EL (cell line): Measurements from ENCODE around the gene KCNN3.
A peak's percentile ranks its signal among the peaks of the same experiment; 100 is the strongest.

Source experiments
- DNase-seq: peaks from one replicate; pipeline ENCODE4 v3.0.0-alpha.2; 2016

Gene KCNN3

GRCh38 chr1:154859786-154860155 lies 10.3 kb downstream of the KCNN3 start:
- DNase-seq: no peak

DNA sequence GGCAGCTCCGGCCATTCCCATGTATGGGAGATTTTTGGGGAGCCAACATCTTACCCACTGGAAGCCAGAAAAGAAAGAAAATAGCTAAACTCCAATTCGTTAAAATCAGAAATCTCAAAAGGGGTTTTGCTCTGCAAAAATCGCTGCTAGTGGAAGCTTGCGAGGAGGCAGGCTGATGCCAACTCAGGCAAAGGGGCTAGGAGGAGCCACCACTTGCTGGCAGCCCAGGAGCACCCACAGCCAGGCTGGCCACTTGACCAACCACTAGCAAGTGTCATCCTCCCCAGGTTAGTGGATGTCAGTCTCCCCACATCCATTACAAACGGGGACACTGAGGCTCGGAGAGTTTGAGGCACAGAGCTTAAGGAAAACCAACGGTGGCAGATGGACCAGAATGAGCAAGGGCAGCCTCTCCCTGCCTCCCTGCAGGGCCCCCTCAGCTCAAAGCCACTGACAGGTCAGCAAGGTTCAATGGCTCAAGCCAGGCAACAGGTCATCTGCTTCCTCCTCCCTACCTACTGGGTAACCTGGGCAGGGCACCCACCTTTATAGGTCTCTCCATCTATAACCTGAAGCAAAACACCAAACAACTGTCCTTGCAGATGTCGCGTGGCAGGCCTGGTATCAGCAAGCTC lies 10.8 kb downstream of the KCNN3 start:
- DNase-seq: no peak

DNA sequence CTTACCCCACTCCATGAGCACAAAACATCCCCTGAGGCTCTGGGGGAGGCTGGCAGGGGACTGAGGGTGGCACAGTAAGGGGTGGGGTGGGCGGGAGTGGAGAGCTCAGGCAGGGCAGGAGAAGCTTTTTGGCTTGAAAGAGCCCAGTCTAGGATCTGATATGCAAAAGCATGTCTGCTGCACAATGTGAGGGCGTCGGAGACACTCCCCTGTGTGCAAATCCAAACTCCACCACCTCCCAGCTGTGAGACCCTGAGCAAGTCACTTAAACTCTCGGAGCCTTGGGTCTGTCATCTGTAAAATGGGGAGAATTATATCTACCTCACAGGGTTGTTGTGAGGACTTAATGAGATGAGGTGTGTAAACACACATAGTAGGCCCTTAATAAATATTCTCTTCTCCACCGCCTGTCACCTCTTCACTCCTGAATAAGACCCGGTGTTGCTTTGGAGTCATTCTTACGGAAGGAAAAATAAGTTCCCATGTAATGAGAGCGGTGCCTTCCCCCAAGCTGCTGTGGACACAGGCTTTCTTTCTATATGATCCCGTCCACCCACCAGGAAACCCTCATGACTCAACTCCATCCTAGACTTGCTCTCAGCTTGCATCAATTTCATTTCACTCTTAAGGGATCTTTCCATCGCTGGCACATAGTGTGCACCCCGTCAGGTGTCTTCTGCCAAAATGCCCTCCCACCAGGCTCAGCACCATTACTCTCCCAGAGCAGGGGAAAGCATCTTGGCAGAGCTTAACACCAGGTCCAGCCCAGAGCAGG lies 12.5 kb downstream of the KCNN3 start:
- no peak for DNase-seq

- DNase-seq: no peak
These were observed 13.1 kb downstream of the KCNN3 start for GRCh38 chr1:154857022-154857421.

GRCh38 chr1:154856544-154856943 lies 13.5 kb downstream of the KCNN3 start:
- DNase-seq: no peak

DNA sequence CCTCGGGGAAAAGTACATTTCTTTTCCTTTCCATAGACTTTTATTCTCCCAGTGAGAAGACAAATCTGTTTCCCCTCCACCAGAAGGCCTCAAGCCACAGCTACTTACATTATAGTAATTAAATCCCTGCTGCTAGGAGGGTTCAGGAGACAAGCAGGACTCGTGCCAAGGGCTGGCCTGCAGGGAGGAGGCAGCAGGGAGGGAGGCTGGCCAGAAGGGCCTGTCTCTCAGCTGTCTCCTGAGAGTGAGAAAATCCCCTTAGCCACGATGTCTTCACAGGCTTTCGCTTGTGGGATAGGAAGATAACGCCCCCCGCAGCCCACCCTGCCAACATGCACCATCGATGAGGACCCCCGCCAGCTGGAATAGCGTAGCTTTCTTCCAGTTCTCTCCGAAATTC lies 14.0 kb downstream of the KCNN3 start:
- DNase-seq: no peak

- no peak for DNase-seq
These were observed 14.8 kb downstream of the KCNN3 start for GRCh38 chr1:154855186-154855851.

- DNase-seq: no peak
These were observed 17.2 kb downstream of the KCNN3 start for GRCh38 chr1:154852845-154853244.

GRCh38 chr1:154851392-154852177 lies 18.5 kb downstream of the KCNN3 start:
- peak; percentile 23 for DNase-seq

DNA sequence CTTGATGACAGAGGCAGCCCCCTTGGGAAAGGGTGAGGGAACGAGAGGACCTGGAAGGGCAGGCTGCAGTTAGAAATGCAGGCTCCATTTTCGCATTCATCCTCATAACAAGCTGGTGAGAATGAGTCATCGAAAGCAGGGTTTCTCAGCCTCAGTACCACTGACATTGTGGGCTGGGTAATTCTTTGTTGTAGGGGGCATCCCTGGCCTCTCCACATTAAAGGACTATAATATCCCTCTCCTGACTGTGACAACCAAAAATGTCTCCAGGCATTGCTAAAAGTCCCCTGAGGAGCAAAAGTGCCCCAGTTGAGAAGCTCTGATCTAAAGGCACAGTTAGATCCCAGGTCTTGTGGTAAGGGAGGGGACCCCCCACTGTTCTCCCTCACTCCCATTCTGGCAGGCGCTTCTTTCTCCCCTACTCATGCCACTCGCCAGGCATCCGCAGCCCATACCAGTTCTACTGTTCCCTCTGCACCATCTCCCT lies 20.4 kb downstream of the KCNN3 start:
- DNase-seq: no peak

GRCh38 chr1:154848983-154849382 lies 21.1 kb downstream of the KCNN3 start:
- no peak for DNase-seq

GRCh38 chr1:154847891-154848290 lies 22.2 kb downstream of the KCNN3 start:
- DNase-seq: peak; percentile 11

DNA sequence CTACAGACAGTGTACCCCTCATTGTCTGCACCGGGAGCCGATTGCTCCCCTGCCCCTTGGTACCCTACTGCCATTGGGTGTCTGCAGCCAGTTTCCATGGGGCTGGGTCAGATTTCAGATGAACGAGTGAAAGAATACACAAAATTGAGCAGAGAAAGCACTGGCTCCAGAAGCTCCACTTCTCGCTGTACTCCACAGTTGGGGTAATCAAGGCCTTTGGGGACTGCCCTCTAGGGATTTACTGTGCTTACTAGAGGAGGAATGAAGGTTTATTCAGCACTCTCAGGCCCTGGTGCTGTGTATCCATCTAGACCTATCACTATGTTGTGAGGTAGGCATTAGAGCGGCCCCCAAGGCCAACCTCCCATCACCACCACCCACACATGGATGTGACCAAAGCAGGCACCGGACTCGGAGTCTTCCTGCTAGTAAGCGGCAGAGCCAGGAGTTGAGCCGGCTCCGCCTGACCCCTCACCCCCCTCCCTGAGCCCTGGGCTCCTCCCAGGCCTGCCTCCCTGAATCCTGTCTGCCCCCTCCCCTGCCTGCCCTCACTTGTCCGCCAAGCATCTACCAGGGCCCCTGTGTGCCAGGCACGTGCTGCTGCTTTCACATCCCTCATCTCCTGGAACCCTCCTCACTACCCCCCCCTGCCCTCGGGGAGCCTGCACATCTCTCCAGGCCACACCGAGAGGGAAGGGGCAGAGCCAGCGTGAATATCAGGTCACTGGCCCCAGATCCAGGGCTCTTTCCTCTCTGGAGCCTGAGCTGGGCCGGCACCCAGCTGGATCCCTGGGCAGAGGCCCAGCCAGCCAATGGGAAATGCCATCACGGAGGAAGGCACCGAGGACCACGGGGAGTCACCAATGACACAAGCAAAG lies 23.3 kb downstream of the KCNN3 start:
- no peak for DNase-seq

DNA sequence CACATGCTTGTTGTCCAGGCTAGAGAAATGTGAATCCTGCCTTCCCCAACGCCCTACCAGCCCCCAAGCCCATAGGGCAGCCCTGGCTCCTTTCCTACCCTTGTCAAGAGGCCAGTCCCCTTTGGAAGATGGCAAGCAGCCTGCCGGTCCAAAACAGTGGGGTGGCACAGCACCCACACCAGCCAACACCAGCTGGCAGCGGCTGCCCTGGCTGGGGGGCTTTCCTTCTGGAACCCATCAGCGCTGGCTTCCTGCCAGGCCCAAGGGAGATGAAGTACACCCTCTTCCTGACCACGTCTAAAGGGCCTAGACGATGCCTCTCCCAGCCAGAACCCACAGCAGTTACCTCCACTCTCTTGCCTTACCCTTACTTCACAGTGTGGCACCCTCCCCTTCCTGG lies 24.2 kb downstream of the KCNN3 start:
- no peak for DNase-seq

- no peak for DNase-seq
These were observed 24.9 kb downstream of the KCNN3 start for GRCh38 chr1:154845174-154845573.

DNA sequence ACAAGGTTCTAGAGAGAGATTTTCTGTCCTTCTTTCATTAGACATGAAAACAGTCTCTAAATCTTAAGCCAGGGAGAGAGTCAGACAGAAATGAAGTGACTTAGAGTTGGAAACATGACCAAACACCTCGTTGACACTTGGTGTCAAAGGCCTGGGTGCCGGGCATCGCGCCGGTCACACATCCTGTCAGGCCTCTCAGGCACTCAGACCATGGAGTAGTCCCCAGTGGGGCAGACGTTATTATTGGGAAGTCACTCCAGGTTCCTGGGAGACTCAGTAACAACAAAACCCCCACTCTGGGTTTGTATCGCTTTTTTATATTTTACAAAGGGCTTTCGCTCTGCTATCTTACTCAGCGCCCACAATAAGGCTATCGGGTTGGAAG lies 25.8 kb downstream of the KCNN3 start:
- DNase-seq: no peak

DNA sequence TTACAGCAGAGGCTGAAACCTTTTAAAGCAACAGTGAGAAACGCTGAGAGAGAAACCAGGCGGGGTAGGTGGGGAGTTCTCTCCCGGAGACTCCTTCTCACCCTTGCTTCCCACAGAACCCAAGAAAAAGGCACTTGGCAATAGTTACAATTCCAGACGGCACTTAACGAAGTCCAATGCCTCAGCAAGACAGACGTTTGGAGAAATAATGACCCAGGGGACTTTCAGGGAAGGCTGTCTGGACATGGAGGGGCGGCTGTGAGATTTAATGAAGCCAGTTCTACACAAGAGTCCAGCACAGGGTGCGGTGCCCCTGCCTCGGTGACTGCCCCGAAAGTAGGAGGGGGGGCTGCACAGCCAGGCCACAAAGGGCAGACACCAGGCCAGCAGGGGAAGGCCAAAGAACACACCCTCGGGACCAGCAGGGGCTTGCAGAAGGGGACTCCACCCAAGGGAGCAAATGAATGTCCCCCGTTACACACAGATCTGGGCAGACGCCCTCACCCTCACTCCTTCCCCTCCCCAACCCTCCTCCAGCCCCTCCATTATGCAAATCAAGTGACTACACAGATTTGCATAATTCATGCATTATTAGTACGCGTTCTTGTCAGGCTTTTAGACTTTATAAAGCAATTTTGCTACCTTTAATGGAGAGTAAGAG lies 26.3 kb downstream of the KCNN3 start:
- DNase-seq: no peak

GRCh38 chr1:154842635-154843034 lies 27.4 kb downstream of the KCNN3 start:
- DNase-seq: no peak

GRCh38 chr1:154841384-154841783 lies 28.7 kb downstream of the KCNN3 start:
- DNase-seq: no peak

GRCh38 chr1:154840269-154841176 lies 29.6 kb downstream of the KCNN3 start:
- DNase-seq: peak; percentile 27

DNA sequence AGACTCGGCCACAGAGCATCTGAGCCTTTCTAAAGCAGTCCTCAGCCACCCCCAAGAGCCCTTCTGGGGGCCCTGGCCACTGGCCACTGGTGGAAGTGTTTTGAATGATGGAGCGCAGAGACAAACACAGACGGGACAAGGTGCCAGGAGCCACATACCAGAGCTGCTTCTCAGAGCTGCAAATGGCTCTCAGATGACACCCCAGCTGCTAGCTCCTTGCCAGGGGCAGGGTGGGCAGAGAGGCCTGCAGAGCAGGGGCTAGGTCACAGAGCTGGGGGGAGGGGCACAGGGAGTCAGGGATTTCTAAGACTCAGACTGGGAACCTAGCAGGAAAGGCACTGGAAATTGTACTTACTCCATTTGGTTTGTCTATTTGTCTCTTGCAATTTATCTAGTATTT lies 30.4 kb downstream of the KCNN3 start:
- peak; percentile 12 for DNase-seq
